Globus pallidus (tissue), 1 donor: ENCODE results near the gene GYG2.
"Not testable (repeated sequence)": the region's sequence is repeated elsewhere in the genome, so short reads cannot be mapped to it uniquely, and the experiment has no call there.

Experiments
- DNase-seq: peaks from one replicate; pipeline ENCODE4 v3.0.0-alpha.2; 2015; ENCODE audit warnings: low spot score

Gene GYG2

DNA sequence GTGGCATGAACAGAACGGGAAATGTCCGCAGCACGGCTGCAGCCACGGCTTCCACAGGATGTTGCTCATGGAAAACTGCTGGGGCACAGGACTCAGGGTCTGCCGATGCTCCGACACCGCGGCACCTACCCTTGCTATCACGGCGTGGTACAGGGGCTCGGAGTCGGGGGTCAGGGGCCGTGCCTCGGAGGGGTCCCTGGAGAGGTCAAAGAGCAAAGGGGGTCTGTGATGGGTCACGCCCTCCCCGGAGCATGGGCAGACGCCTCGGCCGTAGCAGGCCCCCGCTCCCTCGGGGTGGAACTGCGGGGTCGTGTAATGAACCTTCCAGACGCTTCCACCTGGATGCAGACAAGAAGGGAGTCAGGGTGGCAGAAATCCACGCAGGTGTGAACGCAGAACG is 78.6 kb downstream of the GYG2 start:
- DNase-seq: no peak

DNA sequence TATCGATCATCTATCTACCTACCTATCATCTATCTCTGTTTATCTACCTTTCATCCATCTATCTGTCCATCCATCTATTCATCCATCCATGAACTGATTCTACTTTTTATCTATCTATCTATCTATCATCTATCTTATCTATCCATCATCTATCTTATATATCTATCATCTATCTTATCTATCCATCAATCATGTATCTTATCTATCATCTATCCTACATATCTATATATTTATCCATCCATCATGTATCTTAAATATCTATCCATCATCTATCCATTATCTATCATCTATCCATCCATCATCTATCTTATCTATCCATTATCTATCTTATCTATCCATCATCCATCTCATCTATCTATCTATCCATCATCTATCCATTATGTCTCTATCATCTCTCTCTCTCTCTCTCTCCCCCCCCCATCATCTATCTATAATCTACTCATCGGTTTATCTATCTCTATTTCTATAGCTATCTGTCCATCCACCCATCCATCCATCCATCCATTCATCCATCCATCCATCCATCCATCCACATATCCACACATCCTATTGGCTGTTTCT is 79.5 kb downstream of the GYG2 start:
- DNase-seq: no peak

DNA sequence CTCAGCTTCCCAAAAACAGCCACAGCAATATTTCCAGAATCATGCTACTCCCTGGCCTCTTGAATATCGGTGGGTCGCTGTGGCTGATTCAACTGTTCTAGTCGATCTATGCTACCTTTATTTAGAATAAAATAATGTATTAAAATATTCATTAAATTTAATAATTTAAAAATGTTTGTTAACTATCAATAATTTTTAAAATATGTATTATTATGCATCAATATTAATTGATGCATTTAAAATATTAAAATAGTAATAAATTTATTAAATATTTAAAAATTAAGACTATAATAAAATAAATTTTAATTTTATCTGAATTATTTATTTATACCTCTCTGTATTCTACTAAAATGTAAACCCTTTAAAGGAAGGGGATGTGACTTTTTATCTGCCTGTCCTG is 81.4 kb downstream of the GYG2 start:
- no peak for DNase-seq

DNA sequence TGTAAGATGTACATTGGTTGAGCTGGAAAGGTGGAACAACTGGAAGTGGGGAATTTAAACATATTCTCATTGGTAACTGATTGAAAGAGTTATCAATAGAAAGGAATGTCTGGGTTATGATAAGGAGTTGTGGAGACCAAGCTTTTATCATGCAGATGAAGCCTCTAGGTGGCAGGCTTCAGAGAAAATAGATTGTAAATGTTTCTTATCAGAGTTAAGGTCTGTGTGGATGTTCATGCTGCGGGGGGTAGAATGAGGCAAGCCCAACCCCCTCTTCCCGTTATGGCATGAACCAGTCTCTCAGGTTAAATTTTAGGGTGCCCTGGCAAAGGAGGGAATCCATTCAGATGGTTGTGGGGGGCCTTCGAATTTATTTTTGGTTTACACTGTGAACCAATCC is 84.4 kb downstream of the GYG2 start:
- DNase-seq: no peak

DNA sequence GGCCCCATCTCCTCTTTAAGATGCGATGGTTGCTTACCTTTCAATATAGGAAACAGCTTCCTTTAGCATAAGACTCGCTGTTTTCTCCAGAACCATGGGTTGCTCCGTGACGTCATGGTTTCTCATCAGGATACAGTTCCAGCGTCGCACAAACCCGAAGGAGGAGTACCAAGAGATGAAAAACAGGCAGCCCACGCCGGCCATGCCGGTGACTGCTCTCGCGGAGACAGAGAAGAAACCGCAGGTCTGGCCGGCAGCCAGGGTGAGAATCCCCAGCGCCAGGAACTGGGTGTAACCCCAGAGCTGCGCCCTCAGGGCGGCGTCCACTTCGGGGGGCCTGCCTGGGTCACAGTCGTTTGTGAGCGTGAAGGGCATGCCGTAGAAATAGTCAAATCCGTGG is 89.0 kb downstream of the GYG2 start:
- DNase-seq: no peak

DNA sequence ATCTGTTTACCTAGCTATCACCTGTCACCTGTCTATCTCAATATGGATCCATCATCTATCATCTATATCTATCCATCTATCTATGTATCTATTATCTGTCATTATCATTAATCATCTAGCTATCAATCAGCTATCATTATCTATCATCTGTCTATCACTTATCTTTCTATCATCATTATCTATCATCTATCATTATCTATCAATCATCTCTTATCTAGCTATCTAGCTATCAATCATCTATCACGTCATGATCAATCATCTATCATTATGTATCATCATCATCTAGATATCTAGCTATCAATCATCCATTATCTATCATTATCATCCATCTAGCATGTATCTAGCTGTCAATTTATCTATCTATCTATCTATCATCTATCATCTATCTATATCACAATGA is 92.5 kb downstream of the GYG2 start:
- no peak for DNase-seq

DNA sequence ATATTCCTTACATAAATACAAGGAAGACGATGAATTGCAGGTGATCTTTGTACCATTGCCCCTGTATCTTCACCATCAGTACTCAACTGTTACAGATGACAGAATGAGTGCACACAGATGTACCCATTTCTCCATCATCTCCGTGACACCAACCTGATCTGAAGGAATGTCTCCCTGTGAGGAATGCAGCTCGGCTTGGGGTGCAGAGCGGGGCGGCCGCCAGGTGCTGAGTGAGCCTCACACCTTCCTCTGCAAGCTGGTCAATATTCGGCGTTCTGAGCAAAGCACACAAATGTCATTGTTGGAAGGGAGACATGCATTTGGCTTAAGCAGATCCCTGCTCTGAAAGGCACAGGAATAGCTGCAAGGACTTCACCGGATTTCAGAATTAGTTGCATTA is 93.0 kb downstream of the GYG2 start:
- no peak for DNase-seq

DNA sequence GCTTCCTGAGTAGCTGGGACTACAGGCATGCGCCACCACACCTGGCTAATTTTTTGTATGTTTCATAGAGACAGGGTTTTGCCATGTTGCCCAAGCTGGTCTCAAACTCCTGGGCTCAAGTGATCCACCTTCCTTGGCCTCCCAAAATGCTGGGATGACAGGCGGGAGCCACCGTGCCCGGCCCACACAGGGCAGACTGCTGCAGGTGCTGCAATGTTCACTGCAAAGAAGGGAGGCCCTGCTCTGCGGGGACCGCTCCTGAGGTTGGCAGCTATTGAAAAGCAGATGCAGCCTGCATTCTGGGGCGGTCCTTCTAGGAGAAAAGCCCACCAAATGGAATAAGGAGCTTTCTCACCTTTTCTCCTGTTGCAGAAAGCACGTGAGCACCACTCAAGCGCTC is 95.4 kb downstream of the GYG2 start:
- DNase-seq: no peak

DNA sequence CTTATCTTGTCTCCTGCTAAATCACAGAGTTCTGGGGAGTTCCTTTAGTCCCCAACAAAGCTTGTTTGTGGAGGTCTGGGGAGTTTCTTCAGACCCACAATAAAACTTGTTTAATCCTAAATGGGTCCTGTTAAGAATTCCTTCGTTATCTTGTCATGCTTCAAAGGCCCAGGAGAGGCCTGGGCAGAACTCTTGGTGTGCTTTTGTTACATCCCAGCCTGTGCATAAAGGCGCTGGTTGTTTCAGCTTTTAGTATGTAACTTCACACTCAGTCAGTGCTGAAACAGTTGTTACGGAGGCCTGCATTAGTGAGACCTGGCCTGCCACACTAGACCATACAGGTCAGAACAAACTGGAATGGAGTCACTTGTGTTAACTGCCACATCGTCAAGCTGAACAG is 97.5 kb downstream of the GYG2 start:
- not testable (repeated sequence) for DNase-seq

DNA sequence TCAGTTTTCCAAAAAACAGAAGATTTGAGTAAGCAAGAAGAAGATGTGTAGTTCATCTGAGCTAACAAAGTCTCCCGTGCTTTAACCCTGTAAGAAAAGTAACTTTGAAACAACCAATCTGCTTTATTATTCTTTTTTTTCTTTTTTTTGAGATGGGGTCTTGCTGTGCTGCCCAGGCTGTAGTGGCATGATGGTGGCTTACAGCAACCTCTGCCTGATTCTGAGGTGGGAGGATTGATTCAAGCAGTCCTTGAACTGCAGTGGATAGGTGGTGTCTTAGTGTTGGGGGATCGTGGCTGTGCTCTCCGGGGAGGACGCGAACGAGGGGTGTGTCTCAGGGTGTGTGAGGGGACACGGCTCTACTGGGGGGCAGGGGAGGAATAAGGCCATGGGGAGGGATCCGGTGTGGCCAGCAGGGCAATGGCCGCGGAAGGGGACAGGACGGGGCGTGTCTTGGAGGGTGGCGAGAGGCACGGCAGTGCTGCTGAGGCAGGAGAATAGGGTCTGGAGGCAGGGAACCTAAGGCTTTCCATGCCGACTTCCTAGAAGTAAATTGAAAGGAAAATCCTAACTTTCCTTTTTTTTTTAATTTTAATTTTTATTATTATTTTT is 98.0 kb downstream of the GYG2 start:
- DNase-seq: no peak

DNA sequence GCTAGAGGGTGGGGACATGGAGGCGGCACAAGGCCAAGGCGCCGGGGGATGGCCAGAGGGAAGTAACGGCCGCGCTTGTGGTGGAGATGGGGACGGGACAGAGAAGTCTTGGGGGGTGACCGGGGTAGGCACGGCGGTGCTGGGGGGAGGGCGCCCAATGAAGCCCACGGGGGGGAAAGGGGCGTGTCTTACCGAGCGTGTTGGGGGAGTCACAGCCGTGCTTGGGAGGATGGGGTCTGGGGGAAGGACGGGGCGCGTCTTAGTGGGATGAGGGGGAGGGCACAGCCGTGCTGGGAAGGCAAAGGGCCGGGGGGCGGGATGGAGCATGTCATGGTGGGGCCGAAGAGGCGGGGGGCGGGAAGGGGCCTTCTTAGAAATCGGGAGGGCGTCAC is 99.5 kb downstream of the GYG2 start:
- DNase-seq: peak; percentile 41

DNA sequence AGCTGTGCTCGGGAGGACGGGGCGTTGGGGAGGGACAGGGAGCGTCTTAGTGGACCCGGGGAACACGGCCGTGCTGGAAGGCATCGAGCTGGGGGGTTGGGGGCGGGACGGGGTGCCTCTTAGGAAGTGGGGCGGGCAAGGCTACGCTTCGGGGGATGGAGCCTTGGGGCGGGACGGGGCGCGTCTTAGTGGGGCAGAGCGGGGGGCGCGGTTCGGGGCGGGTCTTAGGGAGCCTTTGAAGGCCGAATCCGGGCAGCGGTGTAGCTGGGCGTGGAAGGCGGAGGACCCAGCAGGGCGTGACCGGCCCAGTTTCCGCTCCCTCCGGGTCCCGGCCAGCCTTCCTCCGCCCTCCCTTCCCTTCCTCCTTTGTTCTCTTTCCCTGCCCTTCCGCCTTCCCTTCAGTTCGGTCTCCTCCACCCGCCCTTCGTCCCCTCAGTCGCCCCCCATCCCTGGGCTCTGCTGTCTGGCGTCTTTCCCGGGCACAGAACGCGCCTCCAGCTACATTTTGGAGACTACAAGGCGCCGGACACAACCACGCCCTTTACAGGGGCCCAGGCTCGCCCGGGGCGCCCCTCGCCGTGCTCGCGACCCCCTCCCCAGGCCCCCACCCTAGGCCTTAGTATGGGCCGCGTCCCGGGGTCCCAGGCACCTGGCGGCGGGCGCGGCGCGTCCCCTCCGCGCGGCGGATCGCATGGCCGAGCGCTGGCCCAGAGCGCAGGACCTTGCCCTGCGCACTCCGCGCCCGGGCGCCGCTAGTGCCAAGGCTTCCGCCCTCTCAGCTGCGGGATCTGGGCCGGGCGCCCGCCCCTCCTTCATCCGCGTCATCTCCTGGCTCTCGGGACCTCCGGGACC is 100.1 kb downstream of the GYG2 start, which contains the start of gene ARSD:
TSS of gene ARSD (minus strand) at position 757 of the 852 bp plus-strand sequence. CDS start at position 693, 64 bp downstream.
- DNase-seq: peak; percentile 57

DNA sequence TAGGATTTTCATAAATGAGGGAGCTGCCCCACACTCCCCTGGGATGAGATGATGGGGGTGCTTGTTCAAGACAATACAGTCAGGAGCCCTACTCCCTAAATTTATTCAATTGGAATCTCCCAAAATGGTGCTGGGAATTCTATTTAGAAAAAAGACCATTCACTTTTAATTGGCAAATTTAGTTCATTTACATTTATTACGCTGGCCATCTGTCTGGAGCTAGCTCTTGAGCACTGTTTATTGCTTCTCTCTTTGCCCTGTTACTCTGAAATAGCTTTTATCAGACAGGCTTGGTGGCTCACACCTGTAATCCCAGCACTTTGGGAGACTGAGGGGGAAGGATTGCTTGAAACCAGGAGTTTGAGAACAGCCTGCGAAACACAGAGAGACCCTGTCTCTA is 102.4 kb downstream of the GYG2 start:
- no peak for DNase-seq

DNA sequence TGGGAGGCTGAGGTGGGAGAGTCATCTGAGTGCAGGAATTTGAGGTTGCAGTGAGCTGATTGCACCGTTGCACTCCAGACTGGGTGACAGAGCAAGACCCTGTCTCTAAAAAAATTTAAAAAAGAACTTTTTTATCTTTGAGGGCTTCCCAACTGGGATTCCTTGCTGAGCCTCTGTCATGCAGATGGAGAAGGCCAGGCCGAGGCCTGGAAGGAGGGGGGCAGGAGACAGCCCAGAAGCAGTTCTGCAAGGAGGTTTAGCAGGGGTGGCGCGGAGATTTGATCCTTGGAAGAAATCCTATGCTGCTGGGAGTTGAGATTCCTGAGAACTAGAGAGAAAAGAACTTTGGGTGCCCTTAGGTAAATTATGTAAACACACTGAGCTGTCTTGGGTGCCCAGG is 102.9 kb downstream of the GYG2 start:
- no peak for DNase-seq
